ENCODE results near the gene IL22RA1. TPM values are rescaled to one million over a fixed set of nuclear protein-coding genes. Genes with fewer than 3 reads are reported as not detected.

Gene IL22RA1
- total RNA-seq, 1 experiment from 2014 or later = 0.28 TPM

DNA sequence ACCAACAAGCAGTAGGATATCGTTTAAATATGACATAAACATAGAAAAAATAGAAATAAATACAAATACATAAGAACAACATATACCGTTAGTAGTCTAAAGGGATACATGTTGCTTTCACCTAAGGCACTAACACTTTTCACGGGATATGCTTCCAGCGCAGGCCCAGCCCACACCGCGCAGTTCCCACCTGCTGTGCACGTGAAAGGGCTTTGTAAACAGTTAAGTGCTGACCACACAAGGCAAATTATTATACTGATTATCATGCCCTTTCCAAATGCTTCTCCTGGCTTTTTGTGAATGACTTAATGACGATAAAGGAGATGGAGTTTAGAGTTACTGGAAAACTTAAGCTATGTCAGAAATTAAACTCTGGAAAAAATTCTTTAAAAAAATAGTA lies 11.3 kb upstream of the IL22RA1 start:
- ChIA-PET POLR2A (no interaction called here), CTCF (interaction anchor here (0.6 to 4.3 kb wide), 7 partner anchors 11 to 261 kb away, joined by 3 to 18 read pairs (median 4); partner anchors contain the start of gene NIPAL3)
- ATAC-seq = no peak
- TF ChIP-seq JAZF1 (CRISPR knock-in tag; IDR thresholded peaks at IDR 0.05) = no peak
- no peak for TF ChIP-seq TEAD1 (CRISPR knock-in tag; IDR thresholded peaks at IDR 0.05)
- no peak for TF ChIP-seq ATF1 (CRISPR knock-in tag; IDR thresholded peaks at IDR 0.05)
- no peak for TF ChIP-seq MYBL2 (CRISPR knock-in tag; IDR thresholded peaks at IDR 0.05)
- no peak for TF ChIP-seq NFE2L1 (CRISPR knock-in tag; IDR thresholded peaks at IDR 0.05)
- no peak for TF ChIP-seq TEAD4 (CRISPR knock-in tag; IDR thresholded peaks at IDR 0.05)
- TF ChIP-seq ZNF219 (CRISPR knock-in tag; IDR thresholded peaks at IDR 0.05; ENCODE audit: borderline replicate concordance) = no peak
- no peak for TF ChIP-seq ELF4 (CRISPR knock-in tag; IDR thresholded peaks at IDR 0.05; ENCODE audit: low read depth)
- TF ChIP-seq NR1H2 (CRISPR knock-in tag; IDR thresholded peaks at IDR 0.05) = no peak
- TF ChIP-seq OVOL2 (CRISPR knock-in tag; IDR thresholded peaks at IDR 0.05; ENCODE audit: borderline replicate concordance) = no peak
- TF ChIP-seq IRF2 (CRISPR knock-in tag; IDR thresholded peaks at IDR 0.05; ENCODE audit: borderline replicate concordance, low read depth) = no peak
- Mint-ChIP-seq H3K4me3 (no peak overlapping the region), H3K36me3 (peaks cover 14% of the 10 kb centered on the region), H3K4me1 (peaks cover 46% of the 10 kb centered on the region), H3K27ac (no peak overlapping the region; the same call in 1 of the 2 replicates), H3K9me3 (no peaks in the 10 kb centered on the region), H3K27me3 (ENCODE audit: low read depth) (no peaks in the 10 kb centered on the region)
- DNase-seq (ENCODE audit: low spot score) = no peak

- Mint-ChIP-seq H3K4me3 (peak overlapping the region; percentile 63), H3K9me3 (no peaks in the 10 kb centered on the region), H3K27ac (peak overlapping the region; percentile 99; the same call in 1 of the 2 replicates), H3K36me3 (peaks cover 13% of the 10 kb centered on the region), H3K27me3 (ENCODE audit: low read depth) (no peaks in the 10 kb centered on the region), H3K4me1 (peaks cover 46% of the 10 kb centered on the region)
- DNase-seq (ENCODE audit: low spot score) = no peak
- ATAC-seq = no peak
- POLR2A ChIA-PET = interaction anchor here (0.8 kb wide), 1 partner anchor 150 kb away, joined by 3 read pairs; no protein-coding TSS in a partner anchor
- CTCF ChIA-PET = interaction anchor here (0.9 to 4.3 kb wide), 6 partner anchors 33 to 263 kb away, joined by 3 to 18 read pairs (median 9); partner anchors contain the start of gene NIPAL3
- TF ChIP-seq ZNF263 (CRISPR knock-in tag; IDR thresholded peaks at IDR 0.05; ENCODE audit: low read depth) (no peak), USF1 (CRISPR knock-in tag; IDR thresholded peaks at IDR 0.05) (no peak), FOXJ3 (CRISPR knock-in tag; IDR thresholded peaks at IDR 0.05; ENCODE audit: borderline replicate concordance) (no peak), ZNF317 (CRISPR knock-in tag; IDR thresholded peaks at IDR 0.05; ENCODE audit: borderline replicate concordance, low read depth) (no peak), CBFB (CRISPR knock-in tag; IDR thresholded peaks at IDR 0.05; ENCODE audit: low read depth) (no peak), AR (CRISPR knock-in tag; IDR thresholded peaks at IDR 0.05) (no peak), ELF4 (CRISPR knock-in tag; IDR thresholded peaks at IDR 0.05; ENCODE audit: low read depth) (no peak), NR1H2 (CRISPR knock-in tag; IDR thresholded peaks at IDR 0.05) (no peak), ZNF423 (CRISPR knock-in tag; IDR thresholded peaks at IDR 0.05) (no peak), MAX (CRISPR knock-in tag; IDR thresholded peaks at IDR 0.05) (no peak), E2F1 (CRISPR knock-in tag; IDR thresholded peaks at IDR 0.05) (no peak), MXD4 (CRISPR knock-in tag; IDR thresholded peaks at IDR 0.05; ENCODE audit: borderline replicate concordance) (no peak)
- TF ChIP-seq, protein P1, sequence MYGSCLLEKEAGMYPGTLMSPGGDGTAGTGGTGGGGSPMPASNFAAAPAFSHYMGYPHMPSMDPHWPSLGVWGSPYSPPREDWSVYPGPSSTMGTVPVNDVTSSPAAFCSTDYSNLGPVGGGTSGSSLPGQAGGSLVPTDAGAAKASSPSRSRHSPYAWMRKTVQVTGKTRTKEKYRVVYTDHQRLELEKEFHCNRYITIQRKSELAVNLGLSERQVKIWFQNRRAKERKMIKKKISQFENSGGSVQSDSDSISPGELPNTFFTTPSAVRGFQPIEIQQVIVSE (CRISPR knock-in tag; IDR thresholded peaks at IDR 0.05; ENCODE audit: borderline replicate concordance) = no peak
- TF ChIP-seq, protein P2, sequence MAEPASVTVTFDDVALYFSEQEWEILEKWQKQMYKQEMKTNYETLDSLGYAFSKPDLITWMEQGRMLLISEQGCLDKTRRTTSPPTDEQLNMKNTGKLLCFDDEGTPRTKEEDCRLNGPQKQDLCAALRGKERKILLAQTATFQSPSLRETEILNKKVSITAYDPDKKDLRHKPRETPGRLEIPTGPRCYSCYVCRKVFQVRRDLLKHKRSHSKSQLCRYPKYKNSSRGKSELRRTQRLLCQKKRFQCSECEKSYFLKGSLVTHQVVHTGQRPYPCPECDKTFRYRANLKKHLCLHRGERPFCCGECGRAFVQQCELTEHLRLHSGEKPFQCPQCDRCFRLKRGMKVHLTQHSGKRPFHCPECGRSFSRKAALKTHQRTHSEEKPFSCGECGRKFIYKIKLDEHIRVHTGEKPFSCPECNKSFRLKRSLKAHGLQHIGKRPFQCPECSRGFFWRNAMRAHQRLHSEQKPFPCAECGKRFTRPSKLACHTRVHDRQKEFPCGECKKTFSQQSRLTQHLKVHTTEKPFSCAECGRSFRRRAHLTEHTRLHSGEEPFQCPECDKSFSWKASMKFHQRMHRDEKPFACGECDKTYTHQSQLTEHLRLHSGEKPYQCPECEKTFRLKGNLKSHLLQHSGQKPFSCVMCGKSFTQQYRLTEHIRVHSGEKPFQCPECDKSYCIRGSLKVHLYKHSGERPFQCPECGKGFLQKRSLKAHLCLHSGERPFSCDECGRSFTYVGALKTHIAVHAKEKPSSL (CRISPR knock-in tag; conservative IDR thresholded peaks at IDR 0.05) = no peak
- TF ChIP-seq, protein P3, sequence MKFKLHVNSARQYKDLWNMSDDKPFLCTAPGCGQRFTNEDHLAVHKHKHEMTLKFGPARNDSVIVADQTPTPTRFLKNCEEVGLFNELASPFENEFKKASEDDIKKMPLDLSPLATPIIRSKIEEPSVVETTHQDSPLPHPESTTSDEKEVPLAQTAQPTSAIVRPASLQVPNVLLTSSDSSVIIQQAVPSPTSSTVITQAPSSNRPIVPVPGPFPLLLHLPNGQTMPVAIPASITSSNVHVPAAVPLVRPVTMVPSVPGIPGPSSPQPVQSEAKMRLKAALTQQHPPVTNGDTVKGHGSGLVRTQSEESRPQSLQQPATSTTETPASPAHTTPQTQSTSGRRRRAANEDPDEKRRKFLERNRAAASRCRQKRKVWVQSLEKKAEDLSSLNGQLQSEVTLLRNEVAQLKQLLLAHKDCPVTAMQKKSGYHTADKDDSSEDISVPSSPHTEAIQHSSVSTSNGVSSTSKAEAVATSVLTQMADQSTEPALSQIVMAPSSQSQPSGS (CRISPR knock-in tag; IDR thresholded peaks at IDR 0.05; ENCODE audit: borderline replicate concordance, low read depth) = no peak
Measured at GRCh38 chr1:24152631-24153494, 9.9 kb upstream of the IL22RA1 start.
